HG03025 (cell line): ENCODE data around the gene ZC3H18.

ENCODE experiments used
- ATAC-seq: cut with Tn5 transposase; IDR thresholded peaks from one replicate; pipeline ENCODE4 v1.9.1; 2021; ENCODE audit warnings: mild to moderate bottlenecking, moderate library complexity; ENCODE audit not compliant: unreplicated experiment, low FRiP score

Gene ZC3H18

GRCh38 chr16:88618956-88619667 lies 48.9 kb downstream of the ZC3H18 start:
- ATAC-seq: no peak

GRCh38 chr16:88619859-88620815 lies 49.9 kb downstream of the ZC3H18 start:
- ATAC-seq: no peak

GRCh38 chr16:88622125-88622524 lies 51.9 kb downstream of the ZC3H18 start:
- no peak for ATAC-seq

- no peak for ATAC-seq
Measured at GRCh38 chr16:88622866-88623265, 52.7 kb downstream of the ZC3H18 start.

GRCh38 chr16:88623858-88624257 lies 53.7 kb downstream of the ZC3H18 start:
- no peak for ATAC-seq

GRCh38 chr16:88624481-88624880 lies 54.3 kb downstream of the ZC3H18 start:
- no peak for ATAC-seq

- ATAC-seq: no peak
Measured at GRCh38 chr16:88624977-88625576, 54.9 kb downstream of the ZC3H18 start.

GRCh38 chr16:88626646-88627045 lies 56.4 kb downstream of the ZC3H18 start:
- ATAC-seq: no peak

- ATAC-seq: no peak
Measured at GRCh38 chr16:88627531-88628411, 57.6 kb downstream of the ZC3H18 start.

GRCh38 chr16:88628512-88628974 lies 58.3 kb downstream of the ZC3H18 start:
- ATAC-seq: no peak

- no peak for ATAC-seq
Measured at GRCh38 chr16:88629835-88630234, 59.6 kb downstream of the ZC3H18 start.

- ATAC-seq: no peak
Measured at GRCh38 chr16:88630433-88630832, 60.2 kb downstream of the ZC3H18 start.

GRCh38 chr16:88630941-88631340 lies 60.7 kb downstream of the ZC3H18 start:
- no peak for ATAC-seq

GRCh38 chr16:88631384-88631783 lies 61.2 kb downstream of the ZC3H18 start:
- no peak for ATAC-seq

GRCh38 chr16:88631920-88632586 lies 61.9 kb downstream of the ZC3H18 start:
- ATAC-seq: no peak

- no peak for ATAC-seq
Measured at GRCh38 chr16:88632587-88632930, 62.4 kb downstream of the ZC3H18 start.

- ATAC-seq: no peak
Measured at GRCh38 chr16:88633684-88634140, 63.5 kb downstream of the ZC3H18 start.

- ATAC-seq: no peak
Measured at GRCh38 chr16:88634141-88634993, 64.2 kb downstream of the ZC3H18 start.
